Neutrophil (primary cell): Measurements from ENCODE around the gene EFHD2.

Source experiments
- H3K27ac ChIP-seq: fragments of 200-600 bp; sonication (generic); 2 replicates; pipeline ENCODE4 v1.5.1; 2016; ENCODE audit warnings: mild to moderate bottlenecking, moderate library complexity
- H3K27me3 ChIP-seq: fragments of 200-600 bp; sonication (generic); 2 replicates; pipeline ENCODE4 v1.6.0; 2016; ENCODE audit warnings: mild to moderate bottlenecking
- H3K36me3 ChIP-seq: fragments of 200-600 bp; sonication (generic); 2 replicates; pipeline ENCODE4 v1.5.1; 2017
- H3K4me1 ChIP-seq, 2 experiments: fragments of 200-600 bp in 1 of 2; sonication (generic) in 1 of 2; 1 replicate in 1 of 2; 2 replicates in 1 of 2; pipeline versions ENCODE4 v1.5.1 to v1.6.1; 2013 to 2016; ENCODE audit warnings: low read depth in 1 of 2, low read length in 1 of 2, mild to moderate bottlenecking in 1 of 2, moderate library complexity in 1 of 2; ENCODE audit not compliant: control insufficient read depth in 1 of 2, insufficient read depth in 1 of 2
- H3K4me3 ChIP-seq, 2 experiments: fragments of 200-600 bp in 1 of 2; sonication (generic) in 1 of 2; 1 replicate in 1 of 2; 2 replicates in 1 of 2; pipeline ENCODE4 v1.5.1; 2013 to 2016; ENCODE audit warnings: low read depth in 1 of 2, low read length in 1 of 2, mild to moderate bottlenecking in 1 of 2, moderate library complexity in 1 of 2
- H3K9me3 ChIP-seq: fragments of 200-600 bp; sonication (generic); 2 replicates; pipeline ENCODE4 v1.5.1; 2016
- CTCF ChIP-seq: fragments of 200-600 bp; sonication (generic); IDR thresholded peaks from 2 replicates; pipeline ENCODE4 v1.5.1; 2016; ENCODE audit warnings: antibody characterized with exemption

The EFHD2 gene

GRCh38 chr1:15418806-15419515 is 9.3 kb downstream of the EFHD2 start:
- H3K27me3 ChIP-seq = no peaks in the 10 kb centered on the region
- no peaks in the 10 kb centered on the region for H3K9me3 ChIP-seq
- H3K27ac ChIP-seq = peak overlapping the region; percentile 100
- no peak for TF ChIP-seq CTCF
- H3K36me3 ChIP-seq = peaks cover 82% of the 10 kb centered on the region
- peak overlapping the region in 1 of 2 experiments; percentile 5 for H3K4me3 ChIP-seq
- H3K4me1 ChIP-seq = peaks cover 85 to 93% of the 10 kb centered on the region in 2 experiments

- peak; percentile 41 for TF ChIP-seq CTCF
- peaks cover 82% of the 10 kb centered on the region for H3K36me3 ChIP-seq
- H3K27me3 ChIP-seq = no peaks in the 10 kb centered on the region
- peak overlapping the region in 1 of 2 experiments; percentile 14 for H3K4me3 ChIP-seq
- H3K4me1 ChIP-seq = peaks cover 65 to 80% of the 10 kb centered on the region in 2 experiments
- H3K27ac ChIP-seq = peak overlapping the region; percentile 100
- H3K9me3 ChIP-seq = no peaks in the 10 kb centered on the region
Observed at GRCh38 chr1:15420853-15421465, 11.3 kb downstream of the EFHD2 start.

GRCh38 chr1:15422871-15423270 is 13.2 kb downstream of the EFHD2 start:
- peaks cover 46 to 61% of the 10 kb centered on the region in 2 experiments for H3K4me1 ChIP-seq
- H3K9me3 ChIP-seq = no peaks in the 10 kb centered on the region
- H3K27me3 ChIP-seq = no peaks in the 10 kb centered on the region
- peak overlapping the region; percentile 57 for H3K27ac ChIP-seq
- H3K36me3 ChIP-seq = peaks cover 90% of the 10 kb centered on the region
- H3K4me3 ChIP-seq = no peak overlapping the region
- no peak for TF ChIP-seq CTCF

- Histone ChIP-seq H3K27ac (peak overlapping the region; percentile 57), H3K27me3 (no peaks in the 10 kb centered on the region), H3K4me1 (peaks cover 42 to 56% of the 10 kb centered on the region in 2 experiments), H3K4me3 (no peak overlapping the region), H3K9me3 (no peaks in the 10 kb centered on the region), H3K36me3 (peaks cover 96% of the 10 kb centered on the region)
- no peak for TF ChIP-seq CTCF
Observed at GRCh38 chr1:15423355-15424077, 13.8 kb downstream of the EFHD2 start.

- Histone ChIP-seq H3K36me3 (peaks cover 96% of the 10 kb centered on the region), H3K9me3 (no peaks in the 10 kb centered on the region), H3K4me1 (peaks cover 35 to 49% of the 10 kb centered on the region in 2 experiments), H3K27ac (peak overlapping the region; percentile 57), H3K27me3 (no peaks in the 10 kb centered on the region), H3K4me3 (no peak overlapping the region)
- no peak for TF ChIP-seq CTCF
Observed at GRCh38 chr1:15424146-15424667, 14.5 kb downstream of the EFHD2 start.
